GM12892 (cell line): Measurements from ENCODE around the gene MAP1LC3B.

ENCODE experiments used
- POLR2AphosphoS5 ChIP-seq: IDR thresholded peaks from 2 replicates; pipeline ENCODE4 v1.6.1; 2011; ENCODE audit warnings: low read depth, low read length, control low read depth
- TAF1 ChIP-seq: IDR thresholded peaks from 2 replicates; pipeline ENCODE4 v1.6.1; 2011; ENCODE audit warnings: low read depth, mild to moderate bottlenecking, control low read depth, low read length, borderline replicate concordance

DNA sequence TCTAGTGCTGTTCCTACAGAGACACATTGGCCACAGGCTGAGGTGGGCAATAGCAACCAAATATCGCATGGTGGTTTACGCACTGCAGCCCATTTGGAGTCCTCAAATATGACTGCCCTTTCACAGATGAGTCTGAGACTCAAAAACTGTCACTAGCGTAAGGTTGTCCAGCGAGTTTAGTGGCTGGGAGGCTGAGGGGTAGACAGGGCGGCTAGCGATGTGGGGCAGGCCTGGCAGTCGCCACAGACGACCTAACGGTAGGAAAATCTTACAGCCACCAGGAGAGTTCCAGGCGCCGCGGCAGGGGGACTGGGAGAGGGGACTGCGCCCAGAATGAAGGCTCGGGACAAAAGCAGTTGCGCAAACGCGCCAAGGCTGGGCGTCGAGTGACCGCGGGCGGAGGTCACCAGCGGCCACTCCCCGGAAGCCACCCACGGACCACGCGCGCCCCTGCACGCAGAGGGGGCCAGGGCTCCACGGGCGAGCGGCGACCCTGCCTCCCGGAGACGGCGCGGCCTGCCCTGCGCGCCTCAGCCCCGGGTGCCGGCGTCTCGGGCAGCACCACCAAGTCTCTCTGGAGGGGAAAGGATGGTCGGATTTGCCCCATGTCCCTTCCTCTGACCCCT, 699 bp upstream of the MAP1LC3B start:
- TF ChIP-seq TAF1 (no peak), POLR2AphosphoS5 (no peak)
